ENCODE results near the gene PTPN18. TPM values are rescaled to one million over a fixed set of nuclear protein-coding genes. Genes with fewer than 3 reads are reported as not detected.

The PTPN18 gene
- total RNA-seq, 2 donors from 2014 or later, result 61.7 to 156 TPM

DNA sequence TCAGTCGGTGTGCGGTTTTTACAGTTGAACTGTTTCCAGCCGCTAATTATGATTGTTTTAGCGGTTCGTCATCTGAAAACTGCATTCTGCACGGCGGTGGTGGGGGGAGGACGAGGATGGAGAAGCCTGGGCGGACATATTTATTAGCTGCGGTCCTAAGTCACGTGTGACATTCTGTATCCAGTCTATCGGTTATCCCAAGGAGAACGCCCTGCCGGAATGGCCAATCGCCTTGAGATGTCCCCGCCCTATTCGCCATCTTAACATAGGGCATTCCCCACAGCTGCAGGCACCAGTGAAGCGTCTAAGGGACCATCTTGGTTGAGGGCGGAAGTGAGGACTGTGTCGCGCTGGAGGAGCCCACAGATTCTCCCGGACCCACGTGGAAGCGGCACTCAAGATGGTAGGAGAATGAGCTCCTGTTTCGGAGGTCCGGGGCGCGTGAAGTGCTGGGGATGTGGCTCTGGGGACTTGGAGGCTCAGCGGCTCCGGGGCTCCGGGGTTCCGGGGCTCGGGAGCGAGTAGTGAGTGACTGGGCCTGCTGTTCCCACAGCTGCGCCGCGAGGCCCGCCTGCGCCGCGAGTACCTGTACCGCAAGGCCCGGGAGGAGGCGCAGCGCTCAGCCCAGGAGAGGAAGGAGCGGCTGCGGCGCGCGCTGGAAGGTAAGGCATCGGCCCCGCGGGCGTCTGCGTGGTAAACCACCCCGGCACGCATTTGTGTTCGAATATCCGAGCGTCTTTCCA is 13.2 kb upstream of the PTPN18 start, which contains the start of gene IMP4:
Gene IMP4, plus strand, starts transcription at position 365 of the 743 bp plus-strand sequence. Its CDS starts 36 bp downstream, at position 401.
- whole genome bisulfite sequencing, 2 donors, result 0 to 1% methylated on average over 28 to 60 of the region's 60 CpGs

GRCh38 chr2:130344578-130344977 is 11.3 kb upstream of the PTPN18 start:
- DNase-seq (no peak), ATAC-seq (no peak)
- H3K36me3 ChIP-seq (replicated peaks in 1 of 2; ENCODE audit: insufficient read depth in 1 of 2, low read depth in 2 of 2), result peaks cover 0 to 28% of the 10 kb centered on the region in 2 donors
- H3K9me3 ChIP-seq, result no peaks in the 10 kb centered on the region
- H3K27me3 ChIP-seq, result no peaks in the 10 kb centered on the region
- no peak overlapping the region for H3K4me3 ChIP-seq
- intact Hi-C loops (cut with DNase I), result loop anchor here (5.0 kb wide), 1 partner anchor 162 kb away; the partner anchor contains the start of genes MZT2B and SMPD4
- H3K27ac ChIP-seq, result no peak overlapping the region
- TF ChIP-seq, protein P1, sequence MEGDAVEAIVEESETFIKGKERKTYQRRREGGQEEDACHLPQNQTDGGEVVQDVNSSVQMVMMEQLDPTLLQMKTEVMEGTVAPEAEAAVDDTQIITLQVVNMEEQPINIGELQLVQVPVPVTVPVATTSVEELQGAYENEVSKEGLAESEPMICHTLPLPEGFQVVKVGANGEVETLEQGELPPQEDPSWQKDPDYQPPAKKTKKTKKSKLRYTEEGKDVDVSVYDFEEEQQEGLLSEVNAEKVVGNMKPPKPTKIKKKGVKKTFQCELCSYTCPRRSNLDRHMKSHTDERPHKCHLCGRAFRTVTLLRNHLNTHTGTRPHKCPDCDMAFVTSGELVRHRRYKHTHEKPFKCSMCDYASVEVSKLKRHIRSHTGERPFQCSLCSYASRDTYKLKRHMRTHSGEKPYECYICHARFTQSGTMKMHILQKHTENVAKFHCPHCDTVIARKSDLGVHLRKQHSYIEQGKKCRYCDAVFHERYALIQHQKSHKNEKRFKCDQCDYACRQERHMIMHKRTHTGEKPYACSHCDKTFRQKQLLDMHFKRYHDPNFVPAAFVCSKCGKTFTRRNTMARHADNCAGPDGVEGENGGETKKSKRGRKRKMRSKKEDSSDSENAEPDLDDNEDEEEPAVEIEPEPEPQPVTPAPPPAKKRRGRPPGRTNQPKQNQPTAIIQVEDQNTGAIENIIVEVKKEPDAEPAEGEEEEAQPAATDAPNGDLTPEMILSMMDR (IDR thresholded peaks at IDR 0.05), result no peak
- no peak for TF ChIP-seq POLR2A (IDR thresholded peaks at IDR 0.05)
- H3K4me1 ChIP-seq, result peaks cover 17% of the 10 kb centered on the region
- WGBS, 2 donors, result 93 to 98% methylated on average over 4 of the region's 4 CpGs

More for the DNA sequence above, 13.2 kb upstream of the PTPN18 start, which contains the start of gene IMP4:
- H3K4me3 ChIP-seq, result peak within 1 kb of the TSS; percentile 81 to 93
- H3K4me1 ChIP-seq, result peaks cover 20% of the 10 kb centered on the region
- TF ChIP-seq POLR2A (IDR thresholded peaks at IDR 0.05), result peak; percentile 23 to 72 (median 64)
- TF ChIP-seq, protein P1 (IDR thresholded peaks at IDR 0.05), result peak in 6 of 7 experiments; percentile 21 to 50 (median 36)
- peak within 1 kb of the TSS; percentile 87 to 91 (median 89) for H3K27ac ChIP-seq
- H3K36me3 ChIP-seq (replicated peaks in 1 of 2; ENCODE audit: insufficient read depth in 1 of 2, low read depth in 2 of 2), result peaks cover 0 to 31% of the 10 kb centered on the region in 2 donors
- DNase-seq, result peak; percentile 97 to 99 (median 98)
- ATAC-seq, result peak; percentile 95
- H3K9me3 ChIP-seq, result no peaks in the 10 kb centered on the region
- intact Hi-C loops (cut with DNase I), result loop anchor here (5.0 kb wide), 1 partner anchor 160 kb away; the partner anchor contains the start of genes MZT2B and SMPD4
- H3K27me3 ChIP-seq, result no peaks in the 10 kb centered on the region

DNA sequence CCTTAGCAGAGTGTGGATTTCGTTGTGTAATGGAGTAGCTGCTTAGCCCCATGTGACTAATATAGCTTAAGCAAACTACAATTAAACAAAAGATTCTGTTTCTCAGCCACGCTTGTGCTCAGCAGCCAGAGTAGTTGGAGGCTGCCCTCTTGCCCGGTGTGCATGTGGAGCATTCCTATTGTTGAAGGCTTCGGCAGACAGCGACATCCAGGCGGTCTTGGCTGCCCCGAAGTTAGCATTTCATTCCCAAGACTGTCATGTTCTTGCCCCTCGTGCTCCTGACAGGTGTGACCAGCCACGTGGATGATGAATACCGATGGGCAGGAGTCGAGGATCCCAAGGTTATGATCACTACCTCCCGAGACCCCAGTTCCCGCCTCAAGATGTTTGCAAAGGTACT is 10.8 kb upstream of the PTPN18 start:
- no peak overlapping the region for H3K27ac ChIP-seq
- peaks cover 17% of the 10 kb centered on the region for H3K4me1 ChIP-seq
- no peaks in the 10 kb centered on the region for H3K27me3 ChIP-seq
- WGBS, 2 donors, result 92 to 95% methylated on average over 11 to 13 of the region's 13 CpGs
- TF ChIP-seq, protein P1 (IDR thresholded peaks at IDR 0.05), result no peak
- no peak for TF ChIP-seq POLR2A (IDR thresholded peaks at IDR 0.05)
- no peaks in the 10 kb centered on the region for H3K9me3 ChIP-seq
- ATAC-seq (no peak), DNase-seq (no peak)
- H3K36me3 ChIP-seq (replicated peaks in 1 of 2; ENCODE audit: insufficient read depth in 1 of 2, low read depth in 2 of 2), result peaks cover 0 to 28% of the 10 kb centered on the region in 2 donors
- no peak overlapping the region for H3K4me3 ChIP-seq
- intact Hi-C loops (cut with DNase I), result no loop called here

DNA sequence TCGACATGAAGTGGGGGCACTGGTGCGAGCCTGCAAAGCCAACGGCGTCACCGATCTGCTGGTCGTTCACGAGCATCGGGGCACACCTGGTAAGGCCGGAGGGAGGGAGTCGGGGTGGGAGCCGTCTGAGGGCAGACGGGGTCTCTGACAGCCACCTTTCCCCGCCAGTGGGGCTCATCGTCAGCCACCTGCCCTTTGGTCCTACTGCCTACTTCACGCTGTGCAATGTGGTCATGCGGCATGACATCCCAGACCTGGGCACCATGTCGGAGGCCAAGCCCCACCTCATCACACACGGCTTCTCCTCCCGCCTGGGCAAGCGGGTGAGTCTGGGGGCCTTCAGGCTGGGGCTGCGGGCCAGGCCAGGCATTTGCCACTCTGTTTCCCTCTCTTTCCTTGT is 10.2 kb upstream of the PTPN18 start:
- Histone ChIP-seq H3K4me3 (no peak overlapping the region), H3K36me3 (replicated peaks in 1 of 2; ENCODE audit: insufficient read depth in 1 of 2, low read depth in 2 of 2) (peaks cover 0 to 28% of the 10 kb centered on the region in 2 donors), H3K4me1 (peaks cover 17% of the 10 kb centered on the region), H3K9me3 (no peaks in the 10 kb centered on the region), H3K27ac (no peak overlapping the region), H3K27me3 (no peaks in the 10 kb centered on the region)
- no peak for ATAC-seq
- WGBS, 2 donors, result 90 to 93% methylated on average over 8 to 20 of the region's 21 CpGs
- TF ChIP-seq, protein P1 (IDR thresholded peaks at IDR 0.05), result no peak
- TF ChIP-seq POLR2A (IDR thresholded peaks at IDR 0.05), result no peak
- no peak for DNase-seq
- intact Hi-C loops (cut with DNase I), result no loop called here
